Neural cell (in vitro differentiated cells): Measurements from ENCODE around the gene PAN3. TPM values are rescaled to one million over a fixed set of nuclear protein-coding genes. Genes with fewer than 3 reads are reported as not detected.

Experiments used
- H2AFZ ChIP-seq: fragments of 200-600, 300-800 bp; sonication (generic), shearing (Covaris generic); 2 replicates; pipeline ENCODE4 v1.6.0; 2014; ENCODE audit warnings: low read depth, mild to moderate bottlenecking, antibody characterized with exemption, low read length, moderate library complexity
- H3F3A ChIP-seq: fragments of 200-600 bp; shearing (Covaris generic); 2 replicates; pipeline ENCODE4 v1.6.1; 2016; ENCODE audit warnings: mild to moderate bottlenecking, moderate library complexity, mixed read lengths, antibody characterized with exemption, low read length; ENCODE audit not compliant: insufficient read depth, poor library complexity, severe bottlenecking
- H3K27ac ChIP-seq: fragments of 200-600, 300-800 bp; sonication (generic), shearing (Covaris generic); 2 replicates; pipeline ENCODE4 v1.5.1; 2014; ENCODE audit warnings: mild to moderate bottlenecking, low read length, moderate library complexity
- H3K27me3 ChIP-seq: fragments of 300-800, 200-600 bp; sonication (generic), shearing (Covaris generic); 2 replicates; pipeline ENCODE4 v1.6.0; 2014; ENCODE audit warnings: mild to moderate bottlenecking, low read depth, low read length, moderate library complexity; ENCODE audit not compliant: insufficient read depth
- H3K36me3 ChIP-seq: fragments of 300-800, 200-600 bp; sonication (generic), shearing (Covaris generic); 2 replicates; pipeline ENCODE4 v1.5.1; 2014; ENCODE audit warnings: mild to moderate bottlenecking, antibody characterized with exemption, low read length, moderate library complexity; ENCODE audit not compliant: insufficient read depth
- H3K4me2 ChIP-seq: fragments of 300-800, 200-600 bp; sonication (generic), shearing (Covaris generic); 2 replicates; pipeline ENCODE4 v1.6.0; 2014; ENCODE audit warnings: mild to moderate bottlenecking, low read length
- H3K4me3 ChIP-seq: fragments of 300-800, 200-600 bp; sonication (generic), shearing (Covaris generic); 2 replicates; pipeline ENCODE4 v1.5.1; 2014; ENCODE audit warnings: mild to moderate bottlenecking, low read length, moderate library complexity
- H3K79me2 ChIP-seq: fragments of 200-600 bp; shearing (Covaris generic); replicated peaks from 2 replicates; pipeline ENCODE4 v1.6.0; 2014; ENCODE audit warnings: mild to moderate bottlenecking, low read length, moderate library complexity; ENCODE audit not compliant: insufficient read depth
- H3K9ac ChIP-seq: fragments of 300-800, 200-600 bp; sonication (generic), shearing (Covaris generic); 2 replicates; pipeline ENCODE4 v1.6.1; 2016; ENCODE audit warnings: mild to moderate bottlenecking, low read length, mixed read lengths
- H3K9me2 ChIP-seq: fragments of 200-600 bp; shearing (Covaris generic); 2 replicates; pipeline ENCODE4 v1.6.1; 2016; ENCODE audit warnings: mild to moderate bottlenecking, low read length, mixed read lengths; ENCODE audit not compliant: insufficient read depth
- H3K9me3 ChIP-seq: fragments of 200-600, 300-800 bp; sonication (generic), shearing (Covaris generic); 2 replicates; pipeline ENCODE4 v1.6.1; 2016; ENCODE audit warnings: mild to moderate bottlenecking, mixed run types, low read length, moderate library complexity, mixed read lengths
- H4K20me1 ChIP-seq: fragments of 200-600 bp; shearing (Covaris generic); 2 replicates; pipeline ENCODE4 v1.6.1; 2016; ENCODE audit warnings: mild to moderate bottlenecking, mixed run types; ENCODE audit not compliant: insufficient read depth
- CTCF ChIP-seq: fragments of 450-650 bp; IDR thresholded peaks from 2 replicates; pipeline ENCODE4 v1.5.1; 2014; ENCODE audit warnings: antibody characterized with exemption, mild to moderate bottlenecking, moderate library complexity; ENCODE audit not compliant: poor library complexity, severe bottlenecking
- EP300 ChIP-seq: fragments of 450-650 bp; conservative IDR thresholded peaks from 2 replicates; pipeline ENCODE4 v1.6.1; 2014; ENCODE audit warnings: antibody characterized with exemption, mild to moderate bottlenecking, moderate library complexity; ENCODE audit not compliant: poor library complexity, severe bottlenecking
- EZH2 ChIP-seq: fragments of 200-600, 300-800 bp; shearing (Covaris generic), sonication (generic); IDR thresholded peaks from 2 replicates; pipeline ENCODE4 v1.6.1; 2014; ENCODE audit warnings: antibody characterized with exemption, low read length, borderline replicate concordance, mild to moderate bottlenecking; ENCODE audit not compliant: insufficient read depth, poor library complexity, severe bottlenecking
- MXI1 ChIP-seq: fragments of 450-650 bp; conservative IDR thresholded peaks from 2 replicates; pipeline ENCODE4 v1.6.1; 2014; ENCODE audit warnings: antibody characterized with exemption, mild to moderate bottlenecking; ENCODE audit not compliant: poor library complexity, severe bottlenecking
- POLR2AphosphoS5 ChIP-seq: IDR thresholded peaks from 2 replicates; pipeline ENCODE4 v1.6.1; 2012
- RAD21 ChIP-seq: fragments of 450-650 bp; conservative IDR thresholded peaks from 2 replicates; pipeline ENCODE4 v1.6.1; 2014; ENCODE audit warnings: antibody characterized with exemption, mild to moderate bottlenecking, moderate library complexity
- SMC3 ChIP-seq: fragments of 450-650 bp; conservative IDR thresholded peaks from 2 replicates; pipeline ENCODE4 v1.6.1; 2014; ENCODE audit warnings: antibody characterized with exemption, mild to moderate bottlenecking, moderate library complexity; ENCODE audit not compliant: poor library complexity
- TAF1 ChIP-seq: IDR thresholded peaks from 2 replicates; pipeline ENCODE4 v1.6.1; 2012; ENCODE audit warnings: low read depth
- polyA plus RNA-seq: library from polyadenylated mRNA; depleted of rRNA; stranded (reverse); fragments of >200 nt; gene quantifications from 2 replicates; pipeline ENCODE4 v1.2.3, GENCODE V29; 2014
- TF ChIP-seq, protein P1 (sequence below): IDR thresholded peaks from 2 replicates; pipeline ENCODE4 v1.6.1; 2012; ENCODE audit warnings: borderline replicate concordance

Gene PAN3
- polyA plus RNA-seq, 1 donor from 2014 or later = 44.0 TPM

GRCh38 chr13:28299916-28300315 lies 161.6 kb downstream of the PAN3 start:
- H3K9me2 ChIP-seq = no peaks in the 10 kb centered on the region

GRCh38 chr13:28301839-28302238 lies 163.5 kb downstream of the PAN3 start:
- Histone ChIP-seq H3K4me3 (no peak overlapping the region), H2AFZ (no peak overlapping the region), H3K9me3 (no peaks in the 10 kb centered on the region), H3K4me2 (no peak overlapping the region), H4K20me1 (no peaks in the 10 kb centered on the region), H3K27me3 (no peaks in the 10 kb centered on the region), H3F3A (no peaks in the 10 kb centered on the region), H3K9me2 (no peaks in the 10 kb centered on the region), H3K79me2 (no peaks in the 10 kb centered on the region), H3K36me3 (no peaks in the 10 kb centered on the region), H3K9ac (no peak overlapping the region), H3K27ac (no peak overlapping the region)
- no peak for TF ChIP-seq TAF1
- no peak for TF ChIP-seq EZH2

More at GRCh38 chr13:28299916-28300315, 161.6 kb downstream of the PAN3 start:
- no peak overlapping the region for H3K9ac ChIP-seq
- H4K20me1 ChIP-seq = no peaks in the 10 kb centered on the region
- H2AFZ ChIP-seq = no peak overlapping the region
- no peaks in the 10 kb centered on the region for H3K79me2 ChIP-seq
- no peaks in the 10 kb centered on the region for H3K36me3 ChIP-seq
- no peak overlapping the region for H3K27ac ChIP-seq
- H3K9me3 ChIP-seq = no peaks in the 10 kb centered on the region
- H3K4me2 ChIP-seq = no peak overlapping the region
- H3K27me3 ChIP-seq = no peaks in the 10 kb centered on the region
- TF ChIP-seq CTCF (no peak), RAD21 (no peak), EP300 (no peak), MXI1 (no peak), EZH2 (no peak)
- no peaks in the 10 kb centered on the region for H3F3A ChIP-seq
- H3K4me3 ChIP-seq = no peak overlapping the region

DNA sequence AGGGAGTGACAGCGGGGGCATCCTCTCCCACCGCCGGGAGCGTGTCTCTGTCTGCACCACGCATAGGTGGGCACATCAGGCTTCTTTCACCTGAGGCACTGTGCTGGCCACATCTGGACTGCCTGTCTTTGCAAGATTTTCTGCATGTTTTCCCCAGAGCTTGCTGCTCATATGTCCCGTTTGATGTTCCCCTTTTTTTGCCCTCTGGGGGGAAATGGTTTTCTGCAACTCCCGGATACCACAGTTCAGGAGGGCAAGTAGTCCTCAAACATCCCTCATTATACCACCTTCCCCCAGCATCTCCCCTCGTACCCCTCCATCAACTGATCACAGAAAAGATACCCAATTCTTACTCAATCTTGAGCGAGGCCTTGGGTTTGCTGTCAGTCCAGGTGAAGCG lies 168.0 kb downstream of the PAN3 start:
- H3K4me2 ChIP-seq = no peak overlapping the region
- no peaks in the 10 kb centered on the region for H4K20me1 ChIP-seq
- no peaks in the 10 kb centered on the region for H3F3A ChIP-seq
- no peaks in the 10 kb centered on the region for H3K36me3 ChIP-seq
- no peaks in the 10 kb centered on the region for H3K9me2 ChIP-seq
- H3K9me3 ChIP-seq = no peaks in the 10 kb centered on the region
- H3K27me3 ChIP-seq = no peaks in the 10 kb centered on the region
- no peak overlapping the region for H3K4me3 ChIP-seq
- H3K9ac ChIP-seq = no peak overlapping the region
- H2AFZ ChIP-seq = no peak overlapping the region
- TF ChIP-seq CTCF (no peak), EP300 (no peak), SMC3 (no peak), RAD21 (no peak), POLR2AphosphoS5 (no peak), TAF1 (no peak), MXI1 (no peak), EZH2 (no peak)
- TF ChIP-seq, protein P1, sequence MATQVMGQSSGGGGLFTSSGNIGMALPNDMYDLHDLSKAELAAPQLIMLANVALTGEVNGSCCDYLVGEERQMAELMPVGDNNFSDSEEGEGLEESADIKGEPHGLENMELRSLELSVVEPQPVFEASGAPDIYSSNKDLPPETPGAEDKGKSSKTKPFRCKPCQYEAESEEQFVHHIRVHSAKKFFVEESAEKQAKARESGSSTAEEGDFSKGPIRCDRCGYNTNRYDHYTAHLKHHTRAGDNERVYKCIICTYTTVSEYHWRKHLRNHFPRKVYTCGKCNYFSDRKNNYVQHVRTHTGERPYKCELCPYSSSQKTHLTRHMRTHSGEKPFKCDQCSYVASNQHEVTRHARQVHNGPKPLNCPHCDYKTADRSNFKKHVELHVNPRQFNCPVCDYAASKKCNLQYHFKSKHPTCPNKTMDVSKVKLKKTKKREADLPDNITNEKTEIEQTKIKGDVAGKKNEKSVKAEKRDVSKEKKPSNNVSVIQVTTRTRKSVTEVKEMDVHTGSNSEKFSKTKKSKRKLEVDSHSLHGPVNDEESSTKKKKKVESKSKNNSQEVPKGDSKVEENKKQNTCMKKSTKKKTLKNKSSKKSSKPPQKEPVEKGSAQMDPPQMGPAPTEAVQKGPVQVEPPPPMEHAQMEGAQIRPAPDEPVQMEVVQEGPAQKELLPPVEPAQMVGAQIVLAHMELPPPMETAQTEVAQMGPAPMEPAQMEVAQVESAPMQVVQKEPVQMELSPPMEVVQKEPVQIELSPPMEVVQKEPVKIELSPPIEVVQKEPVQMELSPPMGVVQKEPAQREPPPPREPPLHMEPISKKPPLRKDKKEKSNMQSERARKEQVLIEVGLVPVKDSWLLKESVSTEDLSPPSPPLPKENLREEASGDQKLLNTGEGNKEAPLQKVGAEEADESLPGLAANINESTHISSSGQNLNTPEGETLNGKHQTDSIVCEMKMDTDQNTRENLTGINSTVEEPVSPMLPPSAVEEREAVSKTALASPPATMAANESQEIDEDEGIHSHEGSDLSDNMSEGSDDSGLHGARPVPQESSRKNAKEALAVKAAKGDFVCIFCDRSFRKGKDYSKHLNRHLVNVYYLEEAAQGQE = no peak
- H3K27ac ChIP-seq = no peak overlapping the region
- H3K79me2 ChIP-seq = no peaks in the 10 kb centered on the region
